Measurements from ENCODE around the gene ECT2. TPM values are rescaled to one million over a fixed set of nuclear protein-coding genes. Genes with fewer than 3 reads are reported as not detected.
"Not testable (repeated sequence)": the region's sequence is repeated elsewhere in the genome, so short reads cannot be mapped to it uniquely, and the experiment has no call there.

Gene ECT2
- total RNA-seq, 1 donor from 2014 or later: 20.5 TPM

GRCh38 chr3:172855037-172855436 lies 104.5 kb downstream of the ECT2 start:
- DNase-seq (ENCODE audit: low read depth): no peak
- no peaks in the 10 kb centered on the region for H3K27me3 ChIP-seq (ENCODE audit: control insufficient read depth, insufficient read depth, low read length)
- no peak overlapping the region for H3K4me3 ChIP-seq (ENCODE audit: low read depth, low read length)
- H3K36me3 ChIP-seq (ENCODE audit: control insufficient read depth, insufficient read depth, low read length): no peaks in the 10 kb centered on the region
- TF ChIP-seq CTCF (IDR thresholded peaks at IDR 0.05; ENCODE audit: insufficient read depth, low read length, poor library complexity, severe bottlenecking): no peak

GRCh38 chr3:172856795-172857742 lies 106.5 kb downstream of the ECT2 start:
- TF ChIP-seq CTCF (IDR thresholded peaks at IDR 0.05; ENCODE audit: insufficient read depth, low read length, poor library complexity, severe bottlenecking): no peak
- no peak overlapping the region for H3K4me3 ChIP-seq (ENCODE audit: low read depth, low read length)
- H3K36me3 ChIP-seq (ENCODE audit: control insufficient read depth, insufficient read depth, low read length): no peaks in the 10 kb centered on the region
- no peaks in the 10 kb centered on the region for H3K27me3 ChIP-seq (ENCODE audit: control insufficient read depth, insufficient read depth, low read length)
- no peak for DNase-seq (ENCODE audit: low read depth)

- no peak overlapping the region for H3K4me3 ChIP-seq (ENCODE audit: low read depth, low read length)
- no peak for TF ChIP-seq CTCF (IDR thresholded peaks at IDR 0.05; ENCODE audit: insufficient read depth, low read length, poor library complexity, severe bottlenecking)
- no peak for DNase-seq (ENCODE audit: low read depth)
Observed at GRCh38 chr3:172859041-172859440, 108.5 kb downstream of the ECT2 start.

GRCh38 chr3:172866726-172867350 lies 116.3 kb downstream of the ECT2 start:
- not testable (repeated sequence) for DNase-seq (ENCODE audit: low read depth); H3K36me3 ChIP-seq (ENCODE audit: control insufficient read depth, insufficient read depth, low read length); H3K4me3 ChIP-seq (ENCODE audit: low read depth, low read length); H3K27me3 ChIP-seq (ENCODE audit: control insufficient read depth, insufficient read depth, low read length)

More at GRCh38 chr3:172859041-172859440, 108.5 kb downstream of the ECT2 start:
- Histone ChIP-seq H3K36me3 (ENCODE audit: control insufficient read depth, insufficient read depth, low read length) (no peaks in the 10 kb centered on the region), H3K27me3 (ENCODE audit: control insufficient read depth, insufficient read depth, low read length) (no peaks in the 10 kb centered on the region)

- no peak for TF ChIP-seq CTCF (IDR thresholded peaks at IDR 0.05; ENCODE audit: insufficient read depth, low read length, poor library complexity, severe bottlenecking)
- H3K27me3 ChIP-seq (ENCODE audit: control insufficient read depth, insufficient read depth, low read length): no peaks in the 10 kb centered on the region
- H3K4me3 ChIP-seq (ENCODE audit: low read depth, low read length): no peak overlapping the region
- no peaks in the 10 kb centered on the region for H3K36me3 ChIP-seq (ENCODE audit: control insufficient read depth, insufficient read depth, low read length)
- DNase-seq (ENCODE audit: low read depth): no peak
Observed at GRCh38 chr3:172868582-172869200, 118.2 kb downstream of the ECT2 start.

GRCh38 chr3:172869368-172869771 lies 118.8 kb downstream of the ECT2 start:
- Histone ChIP-seq H3K27me3 (ENCODE audit: control insufficient read depth, insufficient read depth, low read length) (no peaks in the 10 kb centered on the region), H3K36me3 (ENCODE audit: control insufficient read depth, insufficient read depth, low read length) (no peaks in the 10 kb centered on the region), H3K4me3 (ENCODE audit: low read depth, low read length) (no peak overlapping the region)
- no peak for DNase-seq (ENCODE audit: low read depth)
- TF ChIP-seq CTCF (IDR thresholded peaks at IDR 0.05; ENCODE audit: insufficient read depth, low read length, poor library complexity, severe bottlenecking): no peak
